B cell (primary cell): ENCODE data around the gene PDP2.

Source experiments
- EZH2 ChIP-seq: IDR thresholded peaks from 2 replicates; pipeline ENCODE4 v1.6.1; 2012; ENCODE audit warnings: borderline replicate concordance, low read depth, mild to moderate bottlenecking, moderate library complexity, low read length; ENCODE audit not compliant: insufficient read depth, poor library complexity, severe bottlenecking
- TF ChIP-seq, protein P1 (sequence below): fragments of 200-600 bp; IDR thresholded peaks from one replicate; pipeline ENCODE4 v1.8.0; 2022; ENCODE audit warnings: antibody characterized with exemption, mild to moderate bottlenecking

DNA sequence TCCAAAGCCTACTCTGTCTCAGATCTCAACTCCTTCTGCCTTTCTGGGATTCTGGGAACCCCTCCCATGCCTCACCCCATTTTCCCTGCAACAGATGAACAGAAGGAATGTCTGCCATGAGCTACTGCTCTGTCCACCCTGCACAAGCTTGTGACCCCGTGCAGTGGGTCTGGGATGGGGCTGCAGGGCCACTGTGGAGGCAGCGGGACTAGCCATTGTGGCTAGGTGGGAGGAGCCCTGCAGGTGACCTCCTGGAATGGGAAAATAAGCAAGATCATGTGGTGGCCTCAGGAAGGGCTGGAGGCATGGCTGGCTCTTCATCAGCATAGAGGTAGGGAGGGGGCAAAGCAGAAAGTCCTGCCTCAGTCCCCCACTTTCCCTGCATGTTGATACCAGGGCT lies 13.7 kb downstream of the PDP2 start:
- TF ChIP-seq EZH2 = no peak
- TF ChIP-seq, protein P1, sequence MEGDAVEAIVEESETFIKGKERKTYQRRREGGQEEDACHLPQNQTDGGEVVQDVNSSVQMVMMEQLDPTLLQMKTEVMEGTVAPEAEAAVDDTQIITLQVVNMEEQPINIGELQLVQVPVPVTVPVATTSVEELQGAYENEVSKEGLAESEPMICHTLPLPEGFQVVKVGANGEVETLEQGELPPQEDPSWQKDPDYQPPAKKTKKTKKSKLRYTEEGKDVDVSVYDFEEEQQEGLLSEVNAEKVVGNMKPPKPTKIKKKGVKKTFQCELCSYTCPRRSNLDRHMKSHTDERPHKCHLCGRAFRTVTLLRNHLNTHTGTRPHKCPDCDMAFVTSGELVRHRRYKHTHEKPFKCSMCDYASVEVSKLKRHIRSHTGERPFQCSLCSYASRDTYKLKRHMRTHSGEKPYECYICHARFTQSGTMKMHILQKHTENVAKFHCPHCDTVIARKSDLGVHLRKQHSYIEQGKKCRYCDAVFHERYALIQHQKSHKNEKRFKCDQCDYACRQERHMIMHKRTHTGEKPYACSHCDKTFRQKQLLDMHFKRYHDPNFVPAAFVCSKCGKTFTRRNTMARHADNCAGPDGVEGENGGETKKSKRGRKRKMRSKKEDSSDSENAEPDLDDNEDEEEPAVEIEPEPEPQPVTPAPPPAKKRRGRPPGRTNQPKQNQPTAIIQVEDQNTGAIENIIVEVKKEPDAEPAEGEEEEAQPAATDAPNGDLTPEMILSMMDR = no peak
